UCSD-AML1 (cell line): ENCODE results near the gene EARS2.
"Not testable (repeated sequence)": the region's sequence is repeated elsewhere in the genome, so short reads cannot be mapped to it uniquely, and the experiment has no call there.

ENCODE experiments used
- DNase-seq: peaks from one replicate; lab custom pipeline; 2025; ENCODE audit not compliant: unreplicated experiment; lab: John Stamatoyannopoulos, UW

EARS2 gene

DNA sequence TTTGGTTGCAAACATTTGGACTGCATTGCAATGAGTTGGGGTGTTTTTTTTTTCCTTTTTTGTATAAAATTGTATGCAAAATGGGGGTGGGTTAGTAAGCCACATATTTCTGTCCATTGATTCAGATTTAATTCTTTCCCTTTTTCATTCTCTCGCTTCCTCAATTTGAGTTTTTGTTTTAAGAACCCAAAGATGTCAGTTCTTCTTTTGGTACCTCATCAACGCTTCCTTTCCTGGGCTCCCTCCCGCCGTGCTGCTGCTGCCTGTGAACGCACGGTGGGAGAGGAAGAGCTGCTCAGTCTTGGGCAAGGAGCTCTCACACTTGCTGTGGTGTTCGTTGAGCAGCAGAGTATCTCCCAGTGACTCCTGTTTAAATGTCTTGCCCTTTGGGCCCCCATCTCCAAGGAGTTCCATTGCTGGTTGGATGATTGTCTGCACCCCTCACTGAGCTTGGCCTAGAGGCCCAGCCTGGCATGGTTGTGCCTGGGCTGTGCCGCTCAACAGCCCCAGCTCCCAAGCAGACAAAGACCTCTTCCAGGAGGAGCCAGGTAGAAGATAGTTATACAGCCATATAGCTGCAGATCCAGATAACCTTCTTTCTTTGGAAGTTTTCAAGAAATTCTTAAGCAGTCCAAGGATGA, 14.0 kb upstream of the EARS2 start:
- no peak for DNase-seq

DNA sequence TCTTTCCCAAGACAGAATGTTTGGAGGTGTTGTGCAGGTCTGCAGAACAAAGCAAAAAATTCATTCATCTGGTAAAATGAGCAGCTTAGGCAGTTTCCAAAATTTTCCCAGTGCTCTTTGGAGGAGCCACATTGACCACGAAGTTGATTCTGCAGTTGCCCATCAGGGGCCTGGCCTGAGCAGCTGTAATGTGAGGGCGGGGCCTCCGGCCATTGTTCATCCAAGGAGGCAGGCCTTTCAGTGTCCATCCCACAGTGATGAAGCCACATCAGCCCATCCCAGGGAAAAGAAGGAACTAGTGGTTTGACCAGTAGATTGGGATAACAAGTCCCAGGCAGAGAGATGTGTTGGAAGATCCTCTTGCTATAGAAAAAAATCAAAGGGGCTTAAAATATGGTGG, 10.5 kb upstream of the EARS2 start:
- no peak for DNase-seq

DNA sequence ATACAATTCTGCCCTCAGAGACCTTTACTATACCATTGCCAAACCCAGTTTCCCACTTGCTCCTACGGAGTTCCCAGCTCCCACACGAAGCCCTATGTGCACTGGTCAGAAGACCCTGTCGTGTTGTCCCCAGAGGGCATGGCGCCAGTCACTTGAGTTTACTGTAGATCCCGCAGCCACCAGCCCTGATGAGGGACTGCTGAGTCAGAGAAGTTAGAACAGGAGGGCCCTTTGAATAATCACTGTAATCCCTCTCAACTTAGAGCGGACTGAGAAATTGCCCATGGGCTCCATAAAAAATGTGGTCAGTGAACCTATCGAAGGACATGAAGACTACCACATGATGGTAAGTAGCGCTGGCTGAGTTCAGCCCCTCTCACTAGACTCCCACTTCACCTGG, 9.6 kb upstream of the EARS2 start:
- no peak for DNase-seq

DNA sequence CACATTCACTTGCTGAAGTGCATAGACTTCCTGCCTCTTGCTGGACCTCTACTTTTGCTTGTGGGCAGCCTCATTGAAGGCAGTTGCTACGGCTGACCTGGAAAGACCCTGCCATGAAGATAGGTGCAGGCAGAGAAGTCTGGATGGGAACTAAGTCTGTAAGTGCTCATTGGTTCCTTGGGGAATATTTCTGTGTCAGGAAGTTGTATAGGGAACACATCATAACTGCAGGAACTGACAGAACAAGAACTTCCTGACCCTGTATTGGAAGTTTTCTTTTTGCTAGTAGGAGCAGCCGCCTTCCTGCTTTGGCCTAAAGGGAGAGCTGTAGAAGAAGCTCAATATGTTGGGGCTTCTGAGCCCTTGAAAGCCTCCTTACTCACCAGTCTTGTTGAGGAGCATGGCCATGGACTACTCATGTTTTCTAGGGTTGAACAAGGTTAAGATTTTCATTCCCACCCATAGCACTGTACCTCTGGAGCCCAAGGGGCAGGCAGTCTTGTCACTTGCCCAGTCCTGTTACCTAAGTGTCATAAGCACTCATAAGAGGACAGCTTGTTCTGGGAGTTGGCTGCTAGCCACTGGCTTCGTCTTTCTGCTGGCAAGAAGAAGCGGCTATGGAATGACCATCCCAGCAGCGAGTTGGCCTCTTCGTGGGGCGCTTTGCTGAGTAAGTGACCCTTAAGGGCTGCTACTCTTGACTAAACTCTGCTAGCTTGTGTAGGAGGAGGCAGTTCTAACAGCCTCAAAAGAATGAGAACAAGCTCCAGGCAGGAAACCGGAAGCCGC, 7.6 kb upstream of the EARS2 start:
- DNase-seq, result no peak

DNA sequence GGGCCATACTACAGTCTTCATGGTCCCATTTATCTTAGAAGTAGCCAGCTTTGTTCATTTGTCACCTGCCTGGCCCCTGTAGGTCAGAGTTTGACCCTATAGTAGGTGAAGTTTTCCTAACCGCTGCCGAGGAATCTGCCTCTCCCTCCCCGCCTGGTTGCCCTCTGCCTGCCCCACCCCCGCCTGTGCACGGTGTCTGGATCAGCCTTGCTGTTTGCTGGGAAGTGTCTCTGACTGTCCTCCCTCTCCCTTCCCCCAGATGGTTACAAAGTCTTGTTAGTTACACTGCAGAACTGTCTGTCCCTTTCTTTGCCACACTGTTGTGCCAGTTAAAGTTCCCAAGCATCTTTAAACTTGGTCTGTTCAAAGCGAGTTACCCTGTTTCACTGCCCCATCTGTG, 6.0 kb upstream of the EARS2 start:
- DNase-seq, result no peak

DNA sequence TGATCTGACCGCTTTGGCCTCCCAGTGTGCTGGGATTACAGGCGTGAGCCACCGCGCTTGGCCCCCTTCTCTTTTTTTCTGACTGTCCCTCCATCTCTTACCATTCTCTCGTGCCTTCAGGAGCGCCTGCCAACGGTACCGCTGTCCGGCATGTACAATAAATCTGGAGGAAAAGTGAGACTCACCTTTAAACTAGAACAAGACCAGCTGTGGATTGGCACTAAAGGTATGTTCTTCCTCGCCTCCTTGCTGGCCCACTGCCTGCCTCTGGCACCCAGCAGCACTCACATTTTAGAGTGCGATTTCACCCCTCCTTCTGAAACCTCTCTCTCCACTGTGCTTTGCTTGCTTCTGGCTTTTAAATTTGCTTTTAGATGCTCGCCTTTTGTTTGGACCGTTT, 5.4 kb upstream of the EARS2 start:
- DNase-seq, result no peak

DNA sequence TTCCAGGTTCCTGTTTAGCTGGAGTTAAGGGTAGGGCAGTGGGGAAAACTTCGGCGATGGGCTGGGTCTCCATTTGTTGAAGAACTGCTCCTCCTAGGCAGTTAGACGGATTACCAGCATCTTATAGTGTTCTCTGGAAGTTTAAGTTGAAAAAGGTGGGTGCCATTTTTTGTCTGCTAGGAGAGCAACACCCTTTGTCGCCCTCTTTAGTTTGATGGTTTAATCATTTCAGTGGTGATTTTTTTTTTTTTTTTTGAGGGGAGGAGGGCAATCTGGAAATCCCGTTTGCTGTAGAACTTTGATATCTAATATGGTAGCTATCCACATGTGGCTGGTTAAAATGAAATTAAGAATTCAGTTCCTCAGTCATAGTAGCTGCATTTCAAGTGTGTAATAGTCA, 4.4 kb upstream of the EARS2 start:
- DNase-seq, result no peak

DNA sequence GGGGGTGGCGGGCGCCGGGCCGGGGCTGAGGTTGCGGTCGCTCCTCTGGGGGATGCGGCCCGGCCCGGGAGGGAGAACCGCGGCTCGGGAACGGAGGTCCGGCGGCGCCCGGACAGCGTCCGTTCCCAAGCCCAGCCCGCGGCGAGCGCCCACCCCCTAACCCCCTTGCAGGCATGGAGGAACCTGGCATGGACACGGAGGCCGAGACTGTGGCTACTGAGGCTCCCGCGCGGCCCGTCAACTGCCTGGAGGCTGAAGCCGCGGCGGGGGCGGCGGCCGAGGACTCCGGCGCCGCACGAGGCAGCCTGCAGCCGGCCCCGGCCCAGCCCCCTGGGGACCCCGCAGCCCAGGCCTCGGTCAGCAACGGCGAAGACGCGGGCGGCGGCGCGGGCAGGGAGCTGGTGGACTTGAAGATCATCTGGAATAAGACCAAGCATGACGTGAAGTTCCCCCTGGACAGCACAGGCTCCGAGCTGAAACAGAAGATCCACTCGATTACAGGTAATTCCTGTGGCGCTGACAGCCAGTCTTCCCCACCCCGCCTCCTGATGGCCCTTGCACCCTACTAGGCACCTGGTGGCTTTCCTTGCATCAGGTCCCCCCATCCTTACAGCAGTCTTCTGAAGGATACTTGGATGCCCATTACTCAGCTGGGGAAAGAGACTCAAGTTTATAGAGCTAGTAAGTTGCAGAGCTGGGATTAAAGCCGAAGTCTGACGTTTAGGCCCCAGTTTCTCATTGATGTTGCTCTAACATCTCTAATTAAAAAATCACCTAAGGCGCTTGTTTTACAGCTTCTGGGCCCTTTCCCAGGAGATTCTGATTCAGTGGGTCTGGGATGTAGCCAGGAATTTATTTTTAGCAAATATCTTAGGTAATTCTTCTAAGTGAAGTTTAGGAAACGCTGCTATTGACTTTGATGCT, 891 bp upstream of the EARS2 start:
- DNase-seq, result peak; percentile 44

DNA sequence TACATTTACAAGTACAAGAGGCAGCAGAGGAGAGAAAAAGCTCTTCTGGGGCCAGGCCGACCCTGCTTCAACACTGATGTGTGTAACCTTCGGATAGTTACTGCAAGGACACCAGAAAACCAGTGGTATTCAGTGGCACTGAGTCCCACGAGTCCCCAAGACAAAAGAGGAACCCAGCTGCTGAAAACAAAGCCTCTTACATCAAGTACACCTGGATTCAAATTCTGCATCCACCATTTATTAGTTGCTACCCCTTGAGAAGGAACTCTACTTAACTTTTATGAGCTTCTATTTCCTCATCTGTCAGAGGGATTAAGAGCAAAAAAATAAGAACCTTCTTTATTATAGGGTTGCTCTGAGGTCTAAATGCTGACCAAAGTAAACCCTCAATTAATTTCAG, 2.6 kb downstream of the EARS2 start:
- no peak for DNase-seq

DNA sequence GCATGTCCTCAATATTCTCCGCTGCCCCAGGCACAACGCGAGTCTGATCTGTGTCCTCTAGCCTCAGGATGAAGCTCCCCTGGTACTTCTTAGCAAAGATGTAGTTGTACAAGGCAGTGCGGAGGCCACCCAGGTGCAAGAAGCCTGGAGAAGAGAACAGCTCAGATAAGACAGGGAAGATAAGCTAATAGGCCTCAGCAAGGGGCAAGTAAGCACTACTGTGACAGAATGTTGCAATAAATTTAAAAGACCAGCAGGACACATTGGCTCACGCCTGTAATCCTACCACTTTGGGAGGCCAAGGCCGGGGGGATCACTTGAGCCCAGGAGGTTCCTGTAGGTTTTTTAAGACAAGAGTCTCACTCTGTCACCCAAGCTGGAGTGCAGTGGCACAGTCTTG, 5.0 kb downstream of the EARS2 start:
- no peak for DNase-seq

DNA sequence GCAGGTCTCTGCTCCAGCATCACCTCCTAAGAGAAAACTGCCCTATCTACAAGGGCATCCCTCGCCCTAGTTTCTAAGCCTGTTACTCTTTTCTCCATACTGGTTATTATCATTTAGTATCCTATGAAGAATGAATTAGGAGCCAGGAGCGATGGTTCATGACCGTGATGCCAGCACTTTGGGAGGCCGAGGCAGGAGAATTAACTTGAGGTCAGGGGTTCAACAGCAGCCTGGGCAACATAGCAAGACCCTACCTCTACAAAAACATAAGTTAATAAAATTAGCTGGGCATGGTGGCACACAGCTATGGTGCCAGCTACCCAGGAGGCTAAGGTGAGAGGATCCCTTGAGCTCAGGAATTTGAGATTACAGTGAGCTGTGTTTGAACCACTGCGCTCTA, 7.2 kb downstream of the EARS2 start:
- DNase-seq, result no peak

DNA sequence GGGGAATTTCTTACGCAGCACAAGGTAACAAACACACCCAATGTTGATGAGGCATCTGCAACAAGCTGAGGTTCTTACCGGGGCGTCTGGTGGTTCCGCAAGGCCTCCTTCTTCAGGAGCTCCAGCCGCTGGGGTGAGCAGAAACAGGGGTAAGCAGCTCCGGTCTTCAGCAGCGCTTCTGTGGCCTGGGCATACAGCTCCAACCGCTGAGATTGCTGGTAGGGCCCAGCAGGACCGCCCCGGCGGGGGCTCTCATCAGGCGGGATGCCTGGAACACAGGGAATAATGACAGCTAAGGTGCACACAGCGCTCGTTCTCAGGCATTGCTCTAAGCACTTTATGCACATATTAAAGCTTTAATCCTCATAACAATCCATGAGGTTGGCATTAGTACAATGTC, 12.7 kb downstream of the EARS2 start:
- no peak for DNase-seq

DNA sequence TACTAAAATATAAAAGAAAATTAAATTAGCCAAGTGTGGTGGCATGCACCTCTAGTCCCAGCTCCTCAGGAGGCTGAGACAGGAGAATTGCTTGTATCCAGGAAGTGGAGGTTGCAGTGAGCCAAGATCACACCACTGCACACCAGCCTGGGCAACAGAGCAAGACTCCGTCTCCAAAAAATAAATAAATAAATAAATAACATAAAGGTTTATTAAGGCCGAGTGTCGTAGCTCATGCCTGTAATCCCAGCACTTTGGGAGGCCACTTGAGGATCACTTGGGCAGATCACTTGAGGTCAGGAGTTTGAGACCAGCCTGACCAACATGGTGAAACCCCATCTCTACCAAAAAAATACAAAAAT, 16.4 kb downstream of the EARS2 start:
- DNase-seq, result not testable (repeated sequence)

DNA sequence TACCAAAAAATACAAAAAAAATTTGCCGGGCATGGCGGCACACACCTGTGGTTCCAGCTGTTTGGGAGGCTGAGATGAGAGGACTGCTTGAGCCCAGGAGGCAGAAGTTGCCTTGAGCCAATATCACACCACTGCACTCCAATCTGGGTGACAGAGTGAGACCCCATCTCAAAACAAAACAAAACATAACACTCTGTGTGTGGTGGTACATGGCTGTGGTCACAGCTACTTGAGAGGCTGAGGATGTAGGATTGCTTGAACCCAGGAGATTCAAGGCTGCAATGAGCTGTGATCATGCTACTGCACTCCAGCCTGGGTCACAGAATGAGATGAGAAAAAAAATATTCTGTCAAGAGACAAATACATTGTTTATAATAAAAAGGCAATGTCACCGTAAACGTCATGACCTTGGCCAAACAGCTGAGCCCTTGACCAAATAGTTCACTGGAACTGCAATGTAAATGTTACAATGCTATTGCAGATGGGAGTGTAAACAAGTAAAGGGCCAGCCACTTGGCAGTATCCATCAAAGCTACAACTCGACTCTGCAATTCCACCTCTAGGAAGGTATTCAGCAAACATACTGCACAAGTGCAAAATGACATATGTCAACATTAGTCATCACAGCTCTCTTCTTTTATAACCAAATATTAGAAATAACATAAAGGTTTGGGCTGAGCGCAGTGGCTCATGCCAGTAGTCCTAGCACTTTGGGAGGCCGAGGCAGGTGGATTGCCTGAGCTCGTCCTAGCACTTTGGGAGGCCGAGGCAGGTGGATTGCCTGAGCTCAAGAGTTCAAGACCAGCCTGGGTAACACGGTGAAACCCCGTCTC, 16.9 kb downstream of the EARS2 start:
- no peak for DNase-seq

DNA sequence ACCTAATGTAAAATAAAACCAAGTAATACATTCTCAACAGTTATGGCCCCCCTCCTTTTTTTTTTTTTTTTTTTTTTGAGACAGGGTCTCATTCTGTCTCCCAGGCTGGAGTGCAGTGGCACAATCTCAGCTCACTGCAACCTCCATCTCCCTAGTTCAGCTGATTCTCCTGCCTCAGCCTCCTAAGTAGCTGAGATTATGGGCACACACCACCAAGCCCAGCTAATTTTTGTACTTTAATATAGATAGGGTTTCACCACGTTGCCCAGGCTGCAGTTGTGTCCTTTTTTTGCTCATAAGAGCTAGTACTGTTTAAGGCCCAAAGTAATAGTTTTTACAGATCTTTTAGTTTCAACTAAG, 18.3 kb downstream of the EARS2 start:
- DNase-seq, result no peak

DNA sequence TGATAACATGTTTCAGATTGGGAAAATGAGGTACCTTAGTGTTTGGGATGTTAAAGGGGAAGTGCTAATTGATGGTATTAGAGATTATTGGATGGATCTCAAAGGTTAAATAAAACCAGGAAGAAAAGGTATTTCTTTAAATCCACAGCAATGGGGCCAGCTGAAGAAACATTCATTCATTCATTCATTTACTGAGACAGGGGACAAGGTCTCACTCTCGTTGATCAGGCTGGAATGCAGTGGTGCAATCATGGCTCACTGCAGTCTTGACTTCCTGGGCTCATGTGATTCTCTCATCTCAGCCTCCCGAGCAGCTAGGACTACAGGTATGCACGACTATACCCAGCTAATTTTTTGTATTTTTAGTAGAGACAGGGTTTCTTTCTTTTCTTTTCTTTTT, 19.8 kb downstream of the EARS2 start:
- DNase-seq, result no peak

DNA sequence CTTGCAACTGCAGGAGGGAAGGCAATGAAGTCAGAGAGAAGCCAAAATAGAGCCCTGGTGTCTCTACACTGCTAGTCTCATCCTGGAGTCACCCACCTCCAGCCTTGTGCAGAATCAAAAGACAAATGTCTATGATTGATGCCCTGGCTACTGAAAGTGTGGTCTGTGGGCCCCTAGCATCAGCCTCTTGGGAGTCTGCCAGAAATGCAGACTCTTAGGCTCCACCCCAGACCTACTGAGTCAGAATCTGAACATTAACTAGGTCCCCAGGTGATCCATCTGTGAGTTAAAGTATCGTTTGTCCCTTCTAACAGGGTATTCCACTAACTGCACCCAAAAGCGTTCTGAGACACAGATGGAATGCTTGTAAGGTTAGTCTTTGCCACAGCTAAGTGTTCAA, 21.2 kb downstream of the EARS2 start:
- DNase-seq, result no peak

DNA sequence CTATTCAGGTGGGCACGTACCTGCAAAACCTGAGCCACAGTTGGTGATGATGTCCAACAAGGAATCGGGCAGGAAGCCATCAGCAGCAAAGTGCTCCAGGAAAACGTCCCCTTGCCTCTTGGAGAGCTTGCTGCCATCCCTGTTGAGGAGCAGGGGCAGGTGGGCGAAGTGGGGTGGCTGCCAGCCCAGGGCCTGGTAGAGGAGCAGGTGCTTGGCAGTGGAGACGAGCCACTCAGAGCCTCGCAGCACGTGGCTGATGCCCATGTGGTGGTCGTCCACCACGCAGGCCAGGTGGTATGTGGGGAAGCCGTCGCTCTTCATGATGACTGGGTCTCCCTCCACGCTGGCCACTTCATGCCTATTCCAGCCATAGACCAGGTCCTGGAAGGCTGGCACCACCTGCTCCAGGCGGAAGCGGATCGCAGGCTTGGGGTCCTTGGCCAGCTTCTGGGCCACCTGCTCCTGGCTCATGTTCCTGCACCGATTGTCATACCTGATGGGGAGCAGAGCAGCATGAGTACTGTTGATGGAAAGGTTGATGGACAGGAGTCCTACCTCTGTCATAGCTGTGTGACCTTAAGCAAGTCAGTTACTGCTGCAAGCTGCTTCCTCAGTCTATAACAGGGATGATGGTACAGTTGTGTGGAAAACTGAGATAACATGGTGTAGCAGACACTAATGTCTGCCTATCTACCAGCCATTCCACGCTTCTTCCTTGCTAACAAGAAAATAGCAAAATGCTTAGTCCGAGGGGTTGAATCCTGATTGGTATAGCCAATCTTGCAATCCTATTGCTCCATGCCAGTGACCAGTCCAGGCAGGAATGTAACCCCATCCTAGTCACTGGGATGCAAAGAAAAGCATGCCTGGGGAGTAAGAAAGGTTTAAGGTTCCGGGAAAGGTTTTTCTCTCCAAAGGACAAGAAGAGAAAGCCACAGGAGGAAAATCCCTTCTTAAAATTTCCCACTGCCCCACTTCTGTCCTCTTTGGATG, 22.0 kb downstream of the EARS2 start:
- DNase-seq, result no peak

DNA sequence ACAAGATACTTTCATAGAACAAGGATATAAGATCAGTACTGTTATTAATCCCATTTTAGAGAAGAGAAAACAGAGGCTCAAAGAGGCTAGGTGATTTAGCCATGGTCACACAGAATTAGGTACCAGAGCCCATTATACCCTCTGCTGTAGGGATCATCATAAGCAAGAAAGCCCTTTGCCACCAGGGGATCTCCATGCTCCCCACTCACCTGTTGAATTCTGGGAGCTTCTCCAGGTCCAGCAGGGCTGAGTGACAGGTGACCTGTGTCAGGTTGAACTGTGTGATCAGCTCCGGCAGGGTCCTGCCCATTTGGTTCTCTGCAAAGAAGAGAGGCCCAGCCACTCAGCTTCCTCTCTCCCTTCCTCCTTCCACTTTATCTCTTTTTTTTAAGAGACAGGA, 24.7 kb downstream of the EARS2 start:
- no peak for DNase-seq

DNA sequence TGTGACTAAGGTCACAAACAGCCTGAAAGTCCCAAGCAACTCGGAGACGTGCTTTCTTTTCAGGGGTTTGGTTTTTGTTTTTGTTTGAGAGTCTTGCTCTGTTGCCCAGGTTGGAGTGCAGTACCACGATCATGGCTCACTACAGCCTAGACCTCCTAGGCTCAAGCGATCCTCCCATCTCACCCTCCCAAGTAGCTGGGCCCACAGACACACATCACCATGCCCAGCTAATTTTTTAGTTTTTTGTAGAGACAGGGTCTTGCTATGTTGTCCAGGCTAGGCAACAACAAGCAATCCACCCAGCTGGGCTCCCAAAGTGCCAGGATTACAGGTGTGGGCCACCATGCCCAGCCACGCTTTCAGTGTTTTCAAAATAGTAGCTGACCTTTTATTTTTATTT, 27.1 kb downstream of the EARS2 start:
- DNase-seq, result no peak
